Fibroblast of villous mesenchyme (primary cell): ENCODE measurements around the gene TMEM245. TPM values are rescaled to one million over a fixed set of nuclear protein-coding genes. Genes with fewer than 3 reads are reported as not detected.

Experiments used
- DNase-seq: peaks from one replicate; pipeline ENCODE4 v3.0.0-alpha.2; 2010; ENCODE audit warnings: low read depth
- H3K4me3 ChIP-seq: 2 replicates; pipeline ENCODE4 v1.5.1; 2011; ENCODE audit warnings: low read depth, mild to moderate bottlenecking, low read length
- total RNA-seq: library from RNA; depleted of rRNA; stranded (reverse); fragments of >200 nt; gene quantifications from 2 replicates; pipeline ENCODE4 v1.2.3, GENCODE V29; 2012
- TF ChIP-seq, protein P1 (sequence below): IDR thresholded peaks from 2 replicates; pipeline ENCODE4 v1.5.1; 2012; ENCODE audit warnings: low read depth, mild to moderate bottlenecking, low read length; ENCODE audit not compliant: insufficient read depth

Gene TMEM245
- total RNA-seq, 1 donor = 86.8 TPM

DNA sequence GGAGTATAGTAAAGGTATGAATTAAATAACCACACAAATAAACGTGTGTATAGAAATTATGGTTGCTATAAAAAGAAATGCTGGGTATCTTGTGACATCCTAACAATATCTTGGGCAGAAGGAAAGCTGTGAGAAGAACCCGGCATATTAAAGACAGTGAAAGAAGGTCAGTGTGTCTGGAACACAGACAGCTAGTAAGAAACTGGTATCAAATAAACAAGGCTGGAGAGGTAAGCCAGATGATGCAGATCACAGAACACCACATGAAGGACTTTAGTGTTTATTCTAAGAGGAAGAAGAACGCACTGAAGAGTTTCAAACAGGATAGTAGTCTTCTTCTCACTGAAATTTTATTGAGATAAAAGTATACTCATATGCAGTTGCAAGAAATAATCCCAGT, 24.4 kb downstream of the TMEM245 start:
- TF ChIP-seq, protein P1, sequence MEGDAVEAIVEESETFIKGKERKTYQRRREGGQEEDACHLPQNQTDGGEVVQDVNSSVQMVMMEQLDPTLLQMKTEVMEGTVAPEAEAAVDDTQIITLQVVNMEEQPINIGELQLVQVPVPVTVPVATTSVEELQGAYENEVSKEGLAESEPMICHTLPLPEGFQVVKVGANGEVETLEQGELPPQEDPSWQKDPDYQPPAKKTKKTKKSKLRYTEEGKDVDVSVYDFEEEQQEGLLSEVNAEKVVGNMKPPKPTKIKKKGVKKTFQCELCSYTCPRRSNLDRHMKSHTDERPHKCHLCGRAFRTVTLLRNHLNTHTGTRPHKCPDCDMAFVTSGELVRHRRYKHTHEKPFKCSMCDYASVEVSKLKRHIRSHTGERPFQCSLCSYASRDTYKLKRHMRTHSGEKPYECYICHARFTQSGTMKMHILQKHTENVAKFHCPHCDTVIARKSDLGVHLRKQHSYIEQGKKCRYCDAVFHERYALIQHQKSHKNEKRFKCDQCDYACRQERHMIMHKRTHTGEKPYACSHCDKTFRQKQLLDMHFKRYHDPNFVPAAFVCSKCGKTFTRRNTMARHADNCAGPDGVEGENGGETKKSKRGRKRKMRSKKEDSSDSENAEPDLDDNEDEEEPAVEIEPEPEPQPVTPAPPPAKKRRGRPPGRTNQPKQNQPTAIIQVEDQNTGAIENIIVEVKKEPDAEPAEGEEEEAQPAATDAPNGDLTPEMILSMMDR = no peak
- DNase-seq = no peak
- H3K4me3 ChIP-seq = no peak overlapping the region

DNA sequence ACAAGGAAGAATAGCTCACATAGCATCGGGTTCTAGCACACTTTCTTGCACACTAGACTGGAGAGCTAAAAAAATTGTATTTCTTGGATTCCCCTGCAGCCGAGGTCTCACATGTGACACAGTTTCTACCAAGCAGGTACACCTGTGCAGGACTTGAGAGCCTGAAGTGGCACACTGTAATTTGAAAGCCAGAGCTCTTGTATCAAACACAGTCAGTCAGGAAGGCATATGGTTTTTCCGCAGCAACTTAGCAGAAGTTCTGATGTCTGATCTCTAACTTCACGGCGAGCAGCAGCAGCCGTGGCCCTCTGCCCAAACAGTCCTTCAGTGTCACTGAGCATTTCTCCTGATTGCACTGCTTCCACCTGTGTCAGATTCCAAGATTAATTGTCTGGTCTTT, 25.5 kb downstream of the TMEM245 start:
- no peak for DNase-seq
- H3K4me3 ChIP-seq = no peak overlapping the region
- TF ChIP-seq, protein P1 = no peak

GRCh38 chr9:109092587-109092986, 27.2 kb downstream of the TMEM245 start:
- TF ChIP-seq, protein P1 = no peak
- no peak overlapping the region for H3K4me3 ChIP-seq
- DNase-seq = no peak

DNA sequence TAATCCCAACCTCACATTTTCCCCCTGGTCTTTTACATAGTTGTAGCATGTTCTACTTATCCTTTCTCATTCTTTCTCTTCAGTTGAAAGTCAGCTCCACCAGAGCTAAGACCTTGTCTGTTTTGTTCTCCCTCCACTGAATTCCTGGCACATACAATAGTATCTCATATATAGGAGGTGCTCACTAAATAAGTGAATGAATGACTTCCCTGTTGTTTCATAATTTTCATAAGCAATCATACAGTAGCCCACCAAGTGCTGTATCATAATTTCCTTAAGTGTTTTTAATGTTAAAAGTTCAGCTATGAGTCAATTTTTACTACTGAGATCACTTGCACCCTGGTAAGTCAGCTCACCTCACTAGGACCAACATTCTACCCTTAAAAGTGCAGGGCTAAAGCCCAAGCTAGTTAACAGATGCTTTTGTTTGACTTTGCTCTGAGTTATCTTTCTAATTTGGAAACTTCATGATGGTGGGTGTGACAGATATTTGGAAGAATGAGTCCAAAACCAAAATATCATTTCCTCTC, 27.6 kb downstream of the TMEM245 start:
- DNase-seq = no peak
- H3K4me3 ChIP-seq = no peak overlapping the region
- TF ChIP-seq, protein P1 = no peak

DNA sequence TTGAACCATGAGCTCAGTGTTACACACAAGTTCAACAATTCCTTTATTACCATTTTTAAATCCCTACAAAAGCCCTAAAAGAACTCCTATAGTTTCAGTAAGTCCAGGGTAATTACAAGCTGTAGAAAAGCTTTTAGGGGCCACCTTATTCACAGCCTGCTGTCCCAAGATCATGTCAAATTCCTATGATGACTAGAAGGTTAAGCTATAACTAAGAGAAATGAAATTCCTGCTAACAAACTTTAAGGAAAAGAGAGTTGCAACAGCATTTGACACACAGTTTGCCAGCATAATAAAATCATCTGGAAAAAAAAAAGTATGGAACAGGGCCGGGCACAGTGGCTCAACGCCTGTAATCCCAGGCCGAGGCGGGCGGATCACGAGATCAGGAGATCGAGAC, 31.5 kb downstream of the TMEM245 start:
- no peak overlapping the region for H3K4me3 ChIP-seq
- TF ChIP-seq, protein P1 = no peak
- no peak for DNase-seq

DNA sequence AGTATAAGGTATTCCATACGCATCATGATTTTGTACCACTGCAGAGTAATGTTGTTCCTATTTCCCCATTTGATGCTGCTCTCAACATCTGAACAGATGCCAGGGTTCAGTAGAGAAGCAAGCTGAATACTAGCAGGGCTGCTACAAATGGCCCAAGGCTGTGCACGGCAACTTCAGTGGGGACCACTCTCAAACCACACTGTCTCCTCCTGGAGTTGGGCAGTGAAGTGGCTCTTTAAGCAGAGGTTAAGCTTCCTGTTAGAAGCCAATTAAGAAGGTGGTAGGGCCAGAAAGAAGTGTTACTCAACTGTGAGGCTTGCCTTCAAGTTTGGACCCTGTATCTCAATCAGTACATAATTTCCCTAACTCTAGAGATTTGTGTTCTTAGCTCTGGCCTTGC, 32.0 kb downstream of the TMEM245 start:
- DNase-seq = no peak
- H3K4me3 ChIP-seq = no peak overlapping the region
- TF ChIP-seq, protein P1 = no peak

- TF ChIP-seq, protein P1 = no peak
- no peak overlapping the region for H3K4me3 ChIP-seq
Measured at GRCh38 chr9:109086221-109086620, 33.5 kb downstream of the TMEM245 start.

More at GRCh38 chr9:109086221-109086620, 33.5 kb downstream of the TMEM245 start:
- DNase-seq = no peak
